HG03196 (cell line): ENCODE data around the gene ANKMY1.

Experiments used
- ATAC-seq: cut with Tn5 transposase; IDR thresholded peaks from one replicate; pipeline ENCODE4 v1.9.1; 2021; ENCODE audit not compliant: unreplicated experiment

ANKMY1 gene

DNA sequence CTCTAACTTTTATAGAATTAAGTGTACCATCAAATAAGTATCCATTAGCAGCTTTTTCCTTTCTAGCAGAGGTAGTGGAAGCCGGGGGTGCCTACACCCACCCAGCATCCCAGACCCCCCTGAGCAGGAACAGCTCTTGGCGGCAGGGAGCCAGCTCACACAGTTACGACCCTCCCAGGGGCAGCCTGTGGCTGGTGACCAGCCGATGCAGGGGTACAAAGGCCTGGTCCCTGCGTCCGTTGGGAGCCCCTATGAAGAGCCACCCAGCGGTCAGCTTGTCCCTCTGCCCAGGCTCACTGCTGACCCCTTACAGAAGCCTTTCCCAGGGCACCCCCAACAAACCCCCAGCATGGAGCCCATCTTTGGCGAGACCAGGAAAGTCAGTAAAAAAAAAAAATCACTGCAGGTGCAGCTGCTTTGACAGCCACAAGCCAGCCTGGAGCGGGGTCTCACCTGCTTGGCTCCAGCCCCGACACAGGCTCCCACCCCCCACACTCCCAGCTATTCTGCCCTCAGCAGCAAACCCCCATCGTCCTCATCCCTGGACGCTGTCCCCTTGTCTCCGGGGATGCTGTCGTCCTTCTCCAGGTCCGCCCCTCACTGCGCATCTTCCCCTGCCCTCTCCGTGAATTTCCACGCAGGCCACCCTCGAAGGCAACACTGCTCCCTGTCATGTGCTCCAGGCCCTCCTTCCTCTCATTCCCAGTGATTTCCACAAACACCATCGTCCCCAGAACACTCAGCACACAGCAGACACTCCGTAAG is 79.3 kb downstream of the ANKMY1 start:
- ATAC-seq = no peak

DNA sequence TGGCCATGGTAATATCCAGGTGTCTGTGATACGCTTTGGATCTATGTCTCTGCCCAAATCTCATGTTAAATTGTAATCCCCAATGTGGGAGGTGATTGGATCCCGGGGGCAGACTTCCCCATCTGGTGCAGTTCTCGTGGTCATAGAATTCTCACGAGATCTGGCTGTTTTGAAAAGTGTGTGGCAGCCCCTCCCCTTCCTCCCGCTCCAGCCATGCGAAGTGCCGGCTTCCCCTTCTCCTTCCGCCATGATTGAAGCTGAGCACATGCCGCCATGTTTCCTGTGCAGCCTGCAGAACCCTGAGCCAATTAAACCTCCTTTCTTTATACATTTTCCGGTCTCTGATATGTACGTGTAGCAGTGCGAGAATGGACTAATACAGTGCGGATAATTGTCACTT is 79.9 kb downstream of the ANKMY1 start:
- ATAC-seq = no peak

GRCh38 chr2:240473211-240473610 is 84.6 kb downstream of the ANKMY1 start:
- ATAC-seq = no peak

DNA sequence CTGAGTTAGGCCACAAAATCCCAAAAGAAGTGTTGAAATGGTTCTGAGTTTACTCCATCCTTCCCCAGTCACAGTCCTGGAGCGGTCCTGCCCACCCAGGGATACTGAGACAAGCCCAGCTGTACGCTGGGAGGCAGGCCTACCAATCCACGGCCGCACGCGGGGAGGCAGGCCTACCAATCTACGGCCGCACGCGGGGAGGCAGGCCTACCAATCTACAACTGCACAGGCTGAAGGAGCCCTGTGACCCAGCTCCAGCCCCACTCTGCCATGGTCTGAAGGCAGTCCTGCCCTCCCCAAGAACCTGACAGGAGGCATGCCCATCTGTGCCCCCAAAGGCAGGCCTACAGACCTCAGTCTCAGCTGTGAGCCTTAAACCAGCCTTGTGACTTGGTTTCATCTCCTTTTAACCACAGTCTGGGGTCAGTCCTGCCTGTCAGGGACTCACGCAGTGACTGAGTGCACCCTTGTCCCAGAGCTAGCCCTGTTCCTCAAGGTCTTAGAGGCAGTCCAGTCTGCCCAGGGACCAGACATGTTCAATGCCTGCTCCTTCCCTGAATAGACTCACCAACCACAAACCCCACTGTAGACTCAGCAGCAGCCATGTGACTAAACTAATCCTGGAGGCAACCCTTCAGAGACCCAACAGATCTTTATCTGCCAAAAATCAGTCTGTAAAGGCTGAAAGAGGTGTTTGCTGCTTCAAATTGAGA is 85.6 kb downstream of the ANKMY1 start:
- no peak for ATAC-seq

- ATAC-seq = no peak
Observed at GRCh38 chr2:240469740-240470139, 88.0 kb downstream of the ANKMY1 start.

- no peak for ATAC-seq
Observed at GRCh38 chr2:240469239-240469636, 88.5 kb downstream of the ANKMY1 start.

DNA sequence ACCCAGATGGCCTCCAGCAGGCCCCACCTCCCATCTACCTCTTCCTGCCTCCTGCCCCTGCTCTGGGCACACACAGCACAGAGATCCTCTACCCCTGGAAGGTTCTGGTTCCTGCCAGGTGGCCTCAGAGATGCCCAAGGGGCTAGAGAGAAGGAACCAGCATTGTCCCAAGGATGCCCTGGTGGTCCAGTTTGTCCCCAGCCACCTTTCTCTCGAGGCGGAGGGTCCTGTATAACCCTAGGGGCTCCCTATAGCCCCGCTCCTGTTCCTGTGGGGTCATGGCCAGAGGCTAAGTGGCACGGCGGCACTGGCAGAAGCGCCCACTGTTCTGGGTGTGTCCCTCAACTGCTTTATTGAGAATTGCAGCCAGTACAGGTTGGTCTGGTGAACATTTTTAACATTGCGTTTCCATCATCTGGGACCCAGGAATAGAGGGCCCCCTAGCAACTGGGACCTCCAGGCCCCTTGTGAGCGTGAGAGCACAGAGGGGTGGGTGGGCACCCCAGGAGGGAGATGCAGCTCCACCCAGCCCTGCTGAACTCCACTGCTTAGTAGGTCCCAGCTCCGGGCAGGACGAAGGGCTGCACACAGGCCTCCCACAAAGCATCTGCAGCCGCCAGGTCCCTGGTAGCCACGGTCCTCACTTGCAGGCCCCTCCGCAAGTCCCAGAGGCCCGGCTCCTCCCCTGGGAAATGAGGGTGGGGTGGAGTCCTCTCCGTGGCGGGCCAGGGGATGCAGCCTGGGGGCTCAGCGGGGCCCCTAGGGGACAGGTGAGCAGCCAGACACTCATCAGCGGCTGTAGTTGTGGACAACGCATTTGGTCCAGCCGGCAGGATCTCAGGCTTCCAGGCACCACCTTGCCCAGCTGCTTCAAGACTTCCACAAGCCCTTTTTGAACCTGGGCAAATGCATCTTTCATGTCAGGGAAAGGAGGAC is 89.2 kb downstream of the ANKMY1 start:
- no peak for ATAC-seq

DNA sequence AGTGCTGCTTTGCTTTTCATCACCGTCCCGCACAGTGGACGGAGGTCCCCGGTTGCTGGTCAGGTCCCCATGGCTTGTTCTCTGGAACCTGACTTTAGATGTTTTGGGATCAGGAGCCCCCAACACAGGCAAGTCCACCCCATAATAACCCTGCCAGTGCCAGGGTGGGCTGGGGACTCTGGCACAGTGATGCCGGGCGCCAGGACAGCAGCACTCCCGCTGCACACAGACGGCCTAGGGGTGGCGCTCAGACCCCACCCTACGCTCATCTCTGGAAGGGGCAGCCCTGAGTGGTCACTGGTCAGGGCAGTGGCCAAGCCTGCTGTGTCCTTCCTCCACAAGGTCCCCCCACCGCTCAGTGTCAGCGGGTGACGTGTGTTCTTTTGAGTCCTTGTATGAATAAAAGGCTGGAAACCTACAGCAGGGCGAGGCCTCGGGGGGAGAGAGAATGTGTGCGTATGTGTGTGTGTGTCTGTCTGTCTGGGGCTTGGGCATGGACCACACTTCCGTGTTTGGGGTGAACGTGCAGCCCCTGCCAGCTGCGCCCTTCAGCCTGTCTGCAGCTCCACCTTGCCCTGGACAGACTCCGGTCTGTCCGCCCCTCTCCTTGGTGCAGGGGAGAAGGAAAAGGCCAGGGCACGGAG is 90.0 kb downstream of the ANKMY1 start:
- no peak for ATAC-seq

DNA sequence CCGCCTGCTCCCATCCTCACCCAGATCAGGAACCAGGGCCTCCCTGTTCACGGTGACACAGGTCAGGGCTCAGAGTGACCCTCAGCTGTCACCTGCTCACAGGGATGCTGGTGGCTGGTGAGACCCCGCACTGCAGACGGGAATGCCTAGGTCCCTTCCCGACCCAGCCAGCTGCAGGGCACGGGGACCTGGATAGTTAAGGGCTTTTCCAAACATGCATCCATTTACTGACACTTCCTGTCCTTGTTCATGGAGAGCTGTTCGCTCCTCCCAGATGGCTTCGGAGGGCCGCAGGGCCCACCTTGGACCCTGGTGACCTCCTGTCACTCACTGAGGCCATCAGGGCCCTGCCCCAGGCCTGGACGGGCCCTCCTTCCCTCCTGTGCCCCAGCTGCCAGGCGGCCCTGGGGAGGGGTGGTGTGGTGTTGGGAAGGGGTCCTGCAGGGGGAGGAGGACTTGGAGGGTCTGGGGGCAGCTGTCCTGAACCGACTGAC is 90.6 kb downstream of the ANKMY1 start:
- no peak for ATAC-seq

DNA sequence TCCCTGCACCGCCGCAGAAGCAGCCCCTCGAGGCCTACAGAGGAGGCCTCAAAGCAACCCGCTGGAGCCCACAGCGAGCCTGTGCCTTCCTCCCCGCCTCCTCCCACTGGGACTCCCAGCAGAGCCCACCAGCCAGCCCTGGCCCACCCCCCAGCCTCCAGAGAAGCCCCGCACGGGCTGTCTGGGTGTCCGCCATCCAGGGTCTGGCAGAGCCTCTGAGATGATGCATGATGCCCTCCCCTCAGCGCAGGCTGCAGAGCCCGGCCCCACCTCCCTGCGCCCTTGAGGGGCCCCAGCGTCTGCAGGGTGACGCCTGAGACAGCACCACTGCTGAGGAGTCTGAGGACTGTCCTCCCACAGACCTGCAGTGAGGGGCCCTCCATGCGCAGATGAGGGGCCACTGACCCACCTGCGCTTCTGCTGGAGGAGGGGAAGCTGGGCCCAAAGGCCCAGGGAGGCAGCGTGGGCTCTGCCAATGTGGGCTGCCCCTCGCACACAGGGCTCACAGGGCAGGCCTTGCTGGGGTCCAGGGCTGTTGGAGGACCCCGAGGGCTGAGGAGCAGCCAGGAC is 91.1 kb downstream of the ANKMY1 start:
- no peak for ATAC-seq

DNA sequence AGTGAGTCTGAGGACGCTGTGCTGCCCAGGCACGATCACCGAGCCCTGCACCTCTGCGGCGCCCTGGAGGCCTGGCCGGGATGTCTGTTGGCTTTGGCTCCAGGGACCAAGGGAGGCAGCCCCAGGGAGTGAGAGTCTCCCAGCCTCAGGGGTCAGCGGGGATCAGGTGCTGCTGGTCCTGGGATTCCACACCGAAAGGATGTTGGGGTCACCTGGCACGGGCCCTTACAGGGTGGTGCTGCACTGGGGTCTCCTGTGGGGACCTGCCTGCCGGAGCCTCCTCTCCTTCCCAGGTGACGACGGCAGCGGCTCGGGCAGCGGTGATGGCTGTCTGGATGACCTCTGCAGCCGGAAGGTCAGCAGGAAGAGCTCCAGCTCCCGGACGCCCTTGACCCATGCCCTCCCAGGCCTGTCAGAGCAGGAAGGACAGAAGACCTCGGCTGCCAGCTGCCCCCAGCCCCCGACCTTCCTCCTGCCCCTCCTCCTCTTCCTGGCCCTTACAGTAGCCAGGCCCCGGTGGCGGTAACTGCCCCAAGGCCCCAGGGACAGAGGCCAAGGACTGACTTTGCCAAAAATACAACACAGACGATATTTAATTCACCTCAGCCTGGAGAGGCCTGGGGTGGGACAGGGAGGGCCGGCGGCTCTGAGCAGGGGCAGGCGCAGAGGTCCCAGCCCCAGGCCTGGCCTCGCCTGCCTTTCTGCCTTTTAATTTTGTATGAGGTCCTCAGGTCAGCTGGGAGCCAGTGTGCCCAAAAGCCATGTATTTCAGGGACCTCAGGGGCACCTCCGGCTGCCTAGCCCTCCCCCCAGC is 91.8 kb downstream of the ANKMY1 start:
- no peak for ATAC-seq

DNA sequence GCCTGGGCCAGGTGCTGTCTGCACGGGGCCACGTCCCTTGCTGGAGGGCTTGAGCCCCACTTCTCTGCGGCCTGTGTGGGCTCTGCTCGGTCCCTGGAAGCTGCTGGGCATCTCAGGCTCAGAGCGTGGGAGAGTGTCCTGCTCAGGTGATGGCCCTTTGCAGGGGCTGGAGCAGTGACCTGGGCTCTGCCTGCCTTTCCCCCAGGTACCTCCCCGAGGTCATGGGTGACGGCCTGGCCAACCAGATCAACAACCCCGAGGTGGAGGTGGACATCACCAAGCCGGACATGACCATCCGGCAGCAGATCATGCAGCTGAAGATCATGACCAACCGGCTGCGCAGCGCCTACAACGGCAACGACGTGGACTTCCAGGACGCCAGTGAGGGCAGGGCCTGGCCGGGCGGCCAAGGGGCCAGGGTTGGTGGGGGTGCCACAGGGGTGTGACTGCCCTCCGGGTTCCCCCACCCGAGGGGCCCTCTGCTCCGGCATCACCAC is 92.5 kb downstream of the ANKMY1 start:
- ATAC-seq = no peak

- ATAC-seq = no peak
Observed at GRCh38 chr2:240464514-240465241, 93.1 kb downstream of the ANKMY1 start.

GRCh38 chr2:240463866-240464481 is 93.8 kb downstream of the ANKMY1 start:
- ATAC-seq = no peak

- no peak for ATAC-seq
Observed at GRCh38 chr2:240463274-240463865, 94.4 kb downstream of the ANKMY1 start.

- ATAC-seq = no peak
Observed at GRCh38 chr2:240462707-240463273, 95.0 kb downstream of the ANKMY1 start.

- no peak for ATAC-seq
Observed at GRCh38 chr2:240462073-240462706, 95.6 kb downstream of the ANKMY1 start.
